SK-N-SH (cell line): ENCODE results near the gene RAET1L. TPM values are rescaled to one million over a fixed set of nuclear protein-coding genes. Genes with fewer than 3 reads are reported as not detected.
"Not testable (repeated sequence)": the region's sequence is repeated elsewhere in the genome, so short reads cannot be mapped to it uniquely, and the experiment has no call there.

Experiments used
- CTCF ChIA-PET: fragments of 300-600, 350-600 bp; formaldehyde crosslinking; extraction: SDS; loops from one replicate; lab custom pipeline; 2021; lab: Yijun Ruan, JAX
- POLR2A ChIA-PET: fragments of 350-600 bp; sonication (Branson Sonifier 250); formaldehyde crosslinking; extraction: SDS; loops from one replicate; lab custom pipeline; 2020; ENCODE audit warnings: antibody characterized with exemption, inconsistent platforms; lab: Yijun Ruan, JAX
- DNase-seq: peaks from one replicate; pipeline ENCODE4 v3.0.0; 2012
- H2AFZ ChIP-seq: fragments of 200-600 bp; sonication (generic); 2 replicates; pipeline ENCODE4 v1.8.1; 2016; ENCODE audit warnings: antibody characterized with exemption, mild to moderate bottlenecking, low read depth
- H3F3A ChIP-seq: fragments of 200-600 bp; sonication (generic); replicated peaks from 2 replicates; pipeline ENCODE3; 2016; ENCODE audit warnings: antibody characterized with exemption, mild to moderate bottlenecking; ENCODE audit not compliant: insufficient read depth
- H3K27ac ChIP-seq, 2 experiments: fragments of 200-500 bp in 1 of 2; fragments of 200-600 bp in 1 of 2; sonication (Bioruptor generic) in 1 of 2; sonication (generic), shearing (Covaris generic) in 1 of 2; 2 replicates each; pipeline versions ENCODE4 v1.5.1 to v1.6.1; 2014 to 2016; ENCODE audit warnings: low read depth in 2 of 2, inconsistent platforms in 1 of 2, low read length in 1 of 2, mild to moderate bottlenecking in 1 of 2, mixed read lengths in 1 of 2
- H3K27me3 ChIP-seq: fragments of 200-600 bp; sonication (generic), shearing (Covaris generic); 2 replicates; pipeline ENCODE4 v1.6.1; 2016; ENCODE audit warnings: mixed run types; ENCODE audit not compliant: insufficient read depth
- H3K36me3 ChIP-seq, 2 experiments: fragments of 200-500 bp in 1 of 2; fragments of 200-600 bp in 1 of 2; sonication (Bioruptor generic) in 1 of 2; sonication (generic) in 1 of 2; replicated peaks in 1 of 2; 2 replicates each; pipeline versions ENCODE3 to v1.5.1; 2014 to 2016; ENCODE audit warnings: low read length in 1 of 2, mild to moderate bottlenecking in 1 of 2; ENCODE audit not compliant: insufficient read depth in 2 of 2, control insufficient read depth in 1 of 2
- H3K4me1 ChIP-seq, 2 experiments: fragments of 200-500 bp in 1 of 2; fragments of 200-600 bp in 1 of 2; sonication (Bioruptor generic) in 1 of 2; sonication (generic), shearing (Covaris generic) in 1 of 2; 2 replicates each; pipeline versions ENCODE4 v1.5.1 to v1.6.1; 2014 to 2016; ENCODE audit warnings: low read depth in 1 of 2, low read length in 1 of 2, mixed run types in 1 of 2; ENCODE audit not compliant: insufficient read depth in 2 of 2, control insufficient read depth in 1 of 2
- H3K4me2 ChIP-seq: fragments of 200-600 bp; sonication (generic), shearing (Covaris generic); 2 replicates; pipeline ENCODE4 v1.6.1; 2017; ENCODE audit warnings: mixed run types
- H3K4me3 ChIP-seq, 2 experiments: fragments of 200-500 bp in 1 of 2; fragments of 200-600 bp in 1 of 2; sonication (Bioruptor generic) in 1 of 2; sonication (generic), shearing (Covaris generic) in 1 of 2; 2 replicates each; pipeline versions ENCODE4 v1.5.1 to v1.8.1; 2014 to 2016; ENCODE audit warnings: low read depth in 2 of 2, inconsistent platforms in 1 of 2, low read length in 1 of 2, mild to moderate bottlenecking in 1 of 2, mixed read lengths in 1 of 2, moderate library complexity in 1 of 2
- H3K79me2 ChIP-seq: fragments of 200-600 bp; sonication (generic); 2 replicates; pipeline ENCODE4 v1.8.1; 2017; ENCODE audit warnings: mild to moderate bottlenecking; ENCODE audit not compliant: insufficient read depth
- H3K9ac ChIP-seq: fragments of 200-600 bp; sonication (generic); 2 replicates; pipeline ENCODE4 v1.6.1; 2017; ENCODE audit warnings: mixed run types
- H3K9me2 ChIP-seq: fragments of 200-600 bp; sonication (generic); 2 replicates; pipeline ENCODE4 v1.6.1; 2017; ENCODE audit warnings: mixed run types
- H3K9me3 ChIP-seq: fragments of 200-600 bp; sonication (generic); 2 replicates; pipeline ENCODE4 v1.6.1; 2017; ENCODE audit warnings: mixed run types, mild to moderate bottlenecking, moderate library complexity
- H4K20me1 ChIP-seq: fragments of 200-600 bp; sonication (generic); 2 replicates; pipeline ENCODE4 v1.6.1; 2017; ENCODE audit warnings: mild to moderate bottlenecking, mixed run types; ENCODE audit not compliant: insufficient read depth
- FOSL2 ChIP-seq: IDR thresholded peaks from 2 replicates; pipeline ENCODE4 v1.4.0; 2012; ENCODE audit warnings: low read depth, mild to moderate bottlenecking, moderate library complexity, borderline replicate concordance
- GATA2 ChIP-seq: sonication (generic); formaldehyde crosslinking; IDR thresholded peaks from 2 replicates; pipeline ENCODE4 v1.5.0; 2020; ENCODE audit warnings: mild to moderate bottlenecking, missing genetic modification reagents
- MXI1 ChIP-seq: IDR thresholded peaks from 2 replicates; pipeline ENCODE4 v1.6.1; 2012; ENCODE audit warnings: mild to moderate bottlenecking, low read depth, low read length, improper control_type of control experiment
- NFIC ChIP-seq: IDR thresholded peaks from 2 replicates; pipeline ENCODE4 v1.4.0; 2012; ENCODE audit warnings: borderline replicate concordance
- POLR2AphosphoS5 ChIP-seq: IDR thresholded peaks from 2 replicates; pipeline ENCODE4 v1.6.1; 2012; ENCODE audit warnings: low read depth, low read length
- RAD21 ChIP-seq: IDR thresholded peaks from 2 replicates; pipeline ENCODE4 v1.6.1; 2012; ENCODE audit warnings: mild to moderate bottlenecking, low read length
- RCOR1 ChIP-seq: fragments of 150-350 bp; IDR thresholded peaks from 2 replicates; pipeline ENCODE4 v1.6.1; 2017; ENCODE audit warnings: antibody characterized with exemption, low read length
- RFX5 ChIP-seq: IDR thresholded peaks from 2 replicates; pipeline ENCODE4 v1.6.1; 2012; ENCODE audit warnings: mild to moderate bottlenecking, improper control_type of control experiment, low read length
- TEAD4 ChIP-seq: IDR thresholded peaks from 2 replicates; pipeline ENCODE4 v1.4.0; 2012; ENCODE audit warnings: mild to moderate bottlenecking, borderline replicate concordance; ENCODE audit not compliant: insufficient read depth
- WGBS: methylation state at CpG from one replicate; pipeline ENCODE4 v1.1.6; 2017; ENCODE audit warnings: low lambda C conversion rate; 5-methylcytosine and 5-hydroxymethylcytosine counted together
- polyA plus RNA-seq, 3 experiments: library from polyadenylated mRNA; depleted of rRNA; stranded (reverse); fragments of >200 nt; gene quantifications; 2 replicates each; pipeline ENCODE4 v1.2.3, GENCODE V29; 2012
- TF ChIP-seq, protein P1 (sequence below): fragments of 200-600 bp; sonication (generic); IDR thresholded peaks from 2 replicates; pipeline ENCODE4 v1.6.1; 2017; ENCODE audit warnings: antibody characterized with exemption, mild to moderate bottlenecking, moderate library complexity
- TF ChIP-seq, protein P2 (sequence below): IDR thresholded peaks from 2 replicates; pipeline ENCODE4 v1.4.0; 2012; ENCODE audit warnings: low read depth, borderline replicate concordance
- TF ChIP-seq, protein P3 (sequence below): IDR thresholded peaks from 2 replicates; pipeline ENCODE4 v1.4.0; 2012; ENCODE audit warnings: low read depth
- TF ChIP-seq, protein P4 (sequence below): fragments of 150-350 bp; IDR thresholded peaks from 2 replicates; pipeline ENCODE4 v1.6.1; 2016; ENCODE audit warnings: mild to moderate bottlenecking, low read depth, low read length

The RAET1L gene
- polyA plus RNA-seq, 1 of the 3 experiments (the other 2 are of a cell fraction), result not detected

DNA sequence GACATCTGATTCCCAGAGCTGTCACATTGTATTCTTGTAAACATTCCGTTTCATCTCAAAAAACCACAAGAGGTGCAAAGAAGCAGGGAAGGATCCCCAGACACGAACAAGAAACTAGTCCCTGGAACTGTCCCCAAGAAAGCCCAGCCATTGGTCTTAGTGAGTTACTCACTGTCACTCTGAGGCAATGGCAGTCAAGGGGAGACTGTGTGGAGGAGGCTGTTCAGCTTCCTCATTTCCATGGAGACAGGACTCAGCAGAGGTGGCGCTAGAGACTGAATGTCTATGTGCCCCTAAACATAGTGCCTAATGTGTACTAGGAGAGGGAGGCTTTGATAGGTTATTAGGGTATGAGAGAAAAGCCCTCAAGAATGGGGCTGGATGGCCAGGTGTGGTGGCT, 50.5 kb downstream of the RAET1L start:
- DNase-seq, result no peak
- H3F3A ChIP-seq, result no peaks in the 10 kb centered on the region
- H3K9ac ChIP-seq, result no peak overlapping the region
- ChIA-PET CTCF (no interaction called here), POLR2A (no interaction called here)
- H3K9me2 ChIP-seq, result no peaks in the 10 kb centered on the region
- TF ChIP-seq FOSL2, result no peak
- TF ChIP-seq, protein P1, sequence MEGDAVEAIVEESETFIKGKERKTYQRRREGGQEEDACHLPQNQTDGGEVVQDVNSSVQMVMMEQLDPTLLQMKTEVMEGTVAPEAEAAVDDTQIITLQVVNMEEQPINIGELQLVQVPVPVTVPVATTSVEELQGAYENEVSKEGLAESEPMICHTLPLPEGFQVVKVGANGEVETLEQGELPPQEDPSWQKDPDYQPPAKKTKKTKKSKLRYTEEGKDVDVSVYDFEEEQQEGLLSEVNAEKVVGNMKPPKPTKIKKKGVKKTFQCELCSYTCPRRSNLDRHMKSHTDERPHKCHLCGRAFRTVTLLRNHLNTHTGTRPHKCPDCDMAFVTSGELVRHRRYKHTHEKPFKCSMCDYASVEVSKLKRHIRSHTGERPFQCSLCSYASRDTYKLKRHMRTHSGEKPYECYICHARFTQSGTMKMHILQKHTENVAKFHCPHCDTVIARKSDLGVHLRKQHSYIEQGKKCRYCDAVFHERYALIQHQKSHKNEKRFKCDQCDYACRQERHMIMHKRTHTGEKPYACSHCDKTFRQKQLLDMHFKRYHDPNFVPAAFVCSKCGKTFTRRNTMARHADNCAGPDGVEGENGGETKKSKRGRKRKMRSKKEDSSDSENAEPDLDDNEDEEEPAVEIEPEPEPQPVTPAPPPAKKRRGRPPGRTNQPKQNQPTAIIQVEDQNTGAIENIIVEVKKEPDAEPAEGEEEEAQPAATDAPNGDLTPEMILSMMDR, result no peak
- no peak for TF ChIP-seq MXI1
- TF ChIP-seq, protein P2, sequence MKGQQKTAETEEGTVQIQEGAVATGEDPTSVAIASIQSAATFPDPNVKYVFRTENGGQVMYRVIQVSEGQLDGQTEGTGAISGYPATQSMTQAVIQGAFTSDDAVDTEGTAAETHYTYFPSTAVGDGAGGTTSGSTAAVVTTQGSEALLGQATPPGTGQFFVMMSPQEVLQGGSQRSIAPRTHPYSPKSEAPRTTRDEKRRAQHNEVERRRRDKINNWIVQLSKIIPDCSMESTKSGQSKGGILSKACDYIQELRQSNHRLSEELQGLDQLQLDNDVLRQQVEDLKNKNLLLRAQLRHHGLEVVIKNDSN, result no peak
- no peak for TF ChIP-seq RFX5
- TF ChIP-seq TEAD4, result no peak
- no peak for TF ChIP-seq POLR2AphosphoS5
- H3K36me3 ChIP-seq, result no peaks in the 10 kb centered on the region
- H3K79me2 ChIP-seq, result no peaks in the 10 kb centered on the region
- no peak overlapping the region for H3K4me3 ChIP-seq
- H3K27ac ChIP-seq, result no peak overlapping the region
- 3% methylated on average over 3 of the region's 3 CpGs for WGBS
- H4K20me1 ChIP-seq, result no peaks in the 10 kb centered on the region
- H3K4me1 ChIP-seq, result no peaks in the 10 kb centered on the region
- H3K4me2 ChIP-seq, result no peak overlapping the region
- H3K9me3 ChIP-seq, result no peaks in the 10 kb centered on the region
- H3K27me3 ChIP-seq, result peaks cover 25% of the 10 kb centered on the region; the same call in 1 of the 2 replicates
- H2AFZ ChIP-seq, result no peak overlapping the region

DNA sequence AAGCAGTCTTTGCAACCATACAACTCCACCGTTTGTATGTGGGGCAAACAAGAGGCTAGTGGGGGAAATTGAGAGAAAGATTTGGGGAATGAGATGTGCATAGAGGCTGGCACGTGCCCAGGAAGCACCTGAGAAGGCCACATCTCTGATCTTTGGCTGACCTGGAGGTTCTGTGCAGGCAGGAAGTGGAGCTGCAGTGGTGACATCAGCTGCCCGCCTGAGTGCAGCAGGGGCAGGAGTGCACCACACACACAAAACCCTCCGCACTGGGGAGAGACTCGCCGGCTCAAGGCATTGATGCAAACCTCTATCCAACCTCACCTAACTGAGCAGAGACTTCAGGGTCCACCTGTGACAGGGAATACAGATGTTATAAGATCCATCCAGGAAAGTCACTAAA, 50.9 kb downstream of the RAET1L start:
- H2AFZ ChIP-seq, H3F3A ChIP-seq, POLR2A ChIA-PET, DNase-seq, H3K9me2 ChIP-seq, H3K36me3 ChIP-seq, H4K20me1 ChIP-seq, H3K9me3 ChIP-seq, H3K9ac ChIP-seq, H3K79me2 ChIP-seq, H3K4me2 ChIP-seq, CTCF ChIA-PET, H3K4me3 ChIP-seq, H3K27ac ChIP-seq, H3K4me1 ChIP-seq: not testable (repeated sequence)
- H3K27me3 ChIP-seq, result peaks cover 28% of the 10 kb centered on the region; the same call in 1 of the 2 replicates
- WGBS, result 0% methylated on average over 3 of the region's 6 CpGs

DNA sequence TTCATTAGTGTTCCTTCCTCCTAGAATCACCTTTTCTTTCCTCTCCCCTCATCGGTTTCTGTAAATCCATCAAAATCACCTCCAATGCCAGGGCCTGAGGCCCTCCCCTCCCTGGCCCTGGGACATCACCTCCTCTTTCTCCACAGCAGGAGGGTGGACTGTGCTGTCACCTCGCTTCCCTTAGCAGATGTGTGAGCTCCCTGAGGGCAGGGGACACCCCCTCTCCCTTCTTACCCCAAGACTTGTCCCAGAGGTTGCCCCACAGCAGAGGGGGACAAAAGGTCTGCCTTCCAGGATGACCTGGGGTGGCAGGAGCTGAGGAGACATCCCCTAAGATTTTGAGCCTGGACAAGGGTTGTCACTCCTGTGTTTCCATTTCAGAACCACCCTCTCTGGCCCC, 55.7 kb downstream of the RAET1L start:
- ChIA-PET CTCF (no interaction called here), POLR2A (no interaction called here)
- Histone ChIP-seq H2AFZ (no peak overlapping the region), H3K36me3 (no peaks in the 10 kb centered on the region), H3K27ac (no peak overlapping the region), H3K4me3 (no peak overlapping the region), H3F3A (no peaks in the 10 kb centered on the region), H3K9ac (no peak overlapping the region), H3K4me1 (peaks cover 0 to 6% of the 10 kb centered on the region in 2 experiments; a peak in 1 of 4 replicates), H3K4me2 (no peak overlapping the region), H3K27me3 (peaks cover 31% of the 10 kb centered on the region), H3K9me2 (no peaks in the 10 kb centered on the region), H3K9me3 (no peaks in the 10 kb centered on the region), H4K20me1 (no peaks in the 10 kb centered on the region), H3K79me2 (no peaks in the 10 kb centered on the region)
- WGBS, result 8% methylated on average over 2 of the region's 2 CpGs
- no peak for TF ChIP-seq TEAD4
- no peak for TF ChIP-seq POLR2AphosphoS5
- TF ChIP-seq, protein P3, sequence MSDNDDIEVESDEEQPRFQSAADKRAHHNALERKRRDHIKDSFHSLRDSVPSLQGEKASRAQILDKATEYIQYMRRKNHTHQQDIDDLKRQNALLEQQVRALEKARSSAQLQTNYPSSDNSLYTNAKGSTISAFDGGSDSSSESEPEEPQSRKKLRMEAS, result no peak
- TF ChIP-seq, protein P4, sequence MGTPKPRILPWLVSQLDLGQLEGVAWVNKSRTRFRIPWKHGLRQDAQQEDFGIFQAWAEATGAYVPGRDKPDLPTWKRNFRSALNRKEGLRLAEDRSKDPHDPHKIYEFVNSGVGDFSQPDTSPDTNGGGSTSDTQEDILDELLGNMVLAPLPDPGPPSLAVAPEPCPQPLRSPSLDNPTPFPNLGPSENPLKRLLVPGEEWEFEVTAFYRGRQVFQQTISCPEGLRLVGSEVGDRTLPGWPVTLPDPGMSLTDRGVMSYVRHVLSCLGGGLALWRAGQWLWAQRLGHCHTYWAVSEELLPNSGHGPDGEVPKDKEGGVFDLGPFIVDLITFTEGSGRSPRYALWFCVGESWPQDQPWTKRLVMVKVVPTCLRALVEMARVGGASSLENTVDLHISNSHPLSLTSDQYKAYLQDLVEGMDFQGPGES, result no peak
- TF ChIP-seq, protein P2, result no peak
- no peak for TF ChIP-seq RAD21
- no peak for TF ChIP-seq GATA2 (CRISPR knock-in tag)
- no peak for TF ChIP-seq RCOR1
- TF ChIP-seq NFIC, result no peak
- DNase-seq, result no peak

DNA sequence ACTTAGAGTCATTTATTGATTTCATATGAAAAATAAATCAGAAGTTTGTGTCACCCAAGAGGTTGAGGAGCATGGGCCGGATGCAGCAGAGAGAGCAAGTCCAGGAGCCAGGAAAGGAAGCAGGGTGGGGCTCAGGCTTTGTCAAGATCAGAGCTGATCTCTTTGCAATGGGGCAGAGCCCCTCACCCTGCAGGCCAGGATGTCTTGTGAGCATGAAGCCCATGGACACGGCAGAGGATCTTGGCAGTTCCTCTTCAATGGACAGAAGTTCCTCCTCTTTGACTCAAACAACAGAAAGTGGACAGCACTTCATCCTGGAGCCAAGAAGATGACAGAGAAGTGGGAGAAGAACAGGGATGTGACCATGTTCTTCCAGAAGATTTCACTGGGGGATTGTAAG, 56.4 kb downstream of the RAET1L start:
- H3K79me2 ChIP-seq, POLR2A ChIA-PET, H3K9ac ChIP-seq, CTCF ChIA-PET, H4K20me1 ChIP-seq, H3K4me2 ChIP-seq, DNase-seq, H3K4me3 ChIP-seq, H3K9me3 ChIP-seq, H3K27ac ChIP-seq, H3F3A ChIP-seq, H3K36me3 ChIP-seq, H2AFZ ChIP-seq, H3K9me2 ChIP-seq: not testable (repeated sequence)
- Histone ChIP-seq H3K4me1 (peaks cover 0 to 13% of the 10 kb centered on the region in 2 experiments; a peak in 1 of 4 replicates), H3K27me3 (peaks cover 35% of the 10 kb centered on the region)
- WGBS, result 25% methylated on average over 2 of the region's 2 CpGs
